Right cardiac atrium (tissue), 5 donors: Measurements from ENCODE around the gene MAN1A1. TPM values are rescaled to one million over a fixed set of nuclear protein-coding genes. Genes with fewer than 3 reads are reported as not detected.

Source experiments
- ATAC-seq, 2 donors: fragments of 200-7000 bp; cut with Tn5 transposase; one replicate each; pipeline versions ENCODE4 v1.8.0 to v1.9.1; 2020; ENCODE audit warnings: moderate library complexity in 2 of 2, mild to moderate bottlenecking in 1 of 2
- DNase-seq, 3 donors: peaks; one replicate each; pipeline ENCODE4 v3.0.0-alpha.2; 2020
- H3K27ac ChIP-seq: one replicate; pipeline ENCODE4 v1.5.1; 2013; ENCODE audit warnings: mild to moderate bottlenecking, low read length, control low read depth, moderate library complexity
- H3K27me3 ChIP-seq: one replicate; pipeline ENCODE4 v1.6.1; 2013; ENCODE audit not compliant: control insufficient read depth, insufficient read depth
- H3K4me1 ChIP-seq: one replicate; pipeline ENCODE4 v1.6.1; 2013; ENCODE audit warnings: low read length; ENCODE audit not compliant: control insufficient read depth, insufficient read depth
- H3K4me3 ChIP-seq: one replicate; pipeline ENCODE4 v1.5.1; 2013; ENCODE audit warnings: low read length, control low read depth
- H3K9me3 ChIP-seq: one replicate; pipeline ENCODE4 v1.6.1; 2013; ENCODE audit warnings: low read length; ENCODE audit not compliant: control insufficient read depth
- WGBS: extraction: QIAGEN DNeasy Blood & Tissue Kit; methylation state at CpG from one replicate; pipeline ENCODE4 v1.1.7; 2013; 5-methylcytosine and 5-hydroxymethylcytosine counted together
- intact Hi-C, 4 donors: fragments of 100-400 bp; cut with DNase I; formaldehyde crosslinking; loops; one replicate each; pipeline versions ENCODE4 v1.11.0 to v1.14.0; 2022 to 2023
- polyA plus RNA-seq: library from polyadenylated mRNA; stranded (reverse); fragments of 200-250 nt; gene quantifications from one replicate; pipeline ENCODE4 v1.2.3, GENCODE V29; 2013
- total RNA-seq, 4 donors: library from RNA; stranded (reverse); fragmentation: NEBNext Ultra II Directional; extraction: Animal tissue kit (Norgen Biotek cat#: 25700); gene quantifications; one replicate each; pipeline ENCODE4 v1.2.1, GENCODE V29; 2021
- donor health status: healthy with polysubstance abuse.
- donor health status: DM: no; HTN: yes; CAD: no.
- donor health status: DM: no; HTN: no; CAD: no.
- donor health status: DM: no; HTN: yes; CAD: no; lungs with severe emphysema.
- donor health status: DM: yes; HTN: yes; CAD: no.

The MAN1A1 gene
- total and polyA plus RNA-seq, 5 donors, result 11.6 to 29.7 (median 20.3) TPM

DNA sequence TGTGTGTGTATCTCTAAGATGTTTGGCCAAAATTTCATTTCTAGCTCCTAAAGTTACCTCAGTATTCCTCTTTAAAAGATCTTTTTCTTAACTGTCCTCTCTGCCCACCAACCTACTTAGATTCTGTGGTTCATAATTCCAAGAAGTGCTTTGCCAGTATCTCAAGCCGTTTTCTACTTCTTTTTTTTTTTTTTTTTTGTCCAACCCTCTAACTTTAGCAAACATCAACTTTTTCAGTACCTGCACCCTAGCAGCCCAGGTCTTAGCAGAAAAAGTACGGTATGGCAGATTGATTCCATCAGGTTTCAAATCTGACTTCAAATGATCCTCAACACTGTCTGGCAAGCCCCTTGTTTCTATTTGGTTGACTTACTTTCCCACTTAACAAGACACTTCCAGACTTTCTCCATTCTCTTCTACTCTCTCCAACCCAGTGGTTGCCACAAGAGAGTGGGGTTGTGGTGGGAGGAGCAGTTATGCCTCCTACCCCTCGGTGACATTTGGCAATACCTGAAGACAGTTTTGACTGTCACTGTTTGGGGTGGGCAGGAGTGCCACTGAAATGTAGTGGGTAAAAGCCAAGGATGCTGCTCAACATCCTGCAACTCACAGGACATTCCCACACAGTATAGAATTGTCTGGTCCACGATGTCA, 10.8 kb upstream of the MAN1A1 start:
- ATAC-seq (no peak), DNase-seq (no peak)
- Histone ChIP-seq H3K4me1 (no peaks in the 10 kb centered on the region), H3K27me3 (no peaks in the 10 kb centered on the region), H3K9me3 (no peaks in the 10 kb centered on the region), H3K4me3 (no peak overlapping the region), H3K27ac (no peak overlapping the region)
- 78% methylated on average over 4 of the region's 4 CpGs for WGBS
- intact Hi-C loops, result loop anchor here in 1 of 4 donors (10.0 kb wide), 1 partner anchor 144 kb away; no protein-coding TSS in a partner anchor

DNA sequence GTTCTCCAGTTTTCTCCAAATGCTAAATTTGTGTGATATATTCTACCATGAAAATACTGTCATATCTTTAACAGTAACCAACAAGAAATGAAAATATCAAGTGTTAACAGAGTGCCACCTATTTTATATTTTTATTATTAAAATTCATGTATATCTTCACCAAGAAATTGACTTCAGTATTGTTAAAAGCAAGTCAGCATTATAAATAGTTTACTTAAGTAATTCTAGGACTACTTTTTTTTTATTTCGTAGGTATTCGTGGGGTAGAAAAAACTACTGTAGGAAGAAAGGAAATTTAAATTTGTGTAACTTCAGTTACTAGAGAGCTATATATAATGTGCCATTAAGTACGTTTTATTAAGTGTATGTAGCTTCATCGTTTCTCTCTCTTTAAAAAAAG, 6.3 kb upstream of the MAN1A1 start:
- H3K27me3 ChIP-seq, result no peaks in the 10 kb centered on the region
- H3K4me3 ChIP-seq, result no peak overlapping the region
- H3K9me3 ChIP-seq, result no peaks in the 10 kb centered on the region
- no peak for DNase-seq
- H3K27ac ChIP-seq, result no peak overlapping the region
- H3K4me1 ChIP-seq, result no peaks in the 10 kb centered on the region
- whole genome bisulfite sequencing, result 92% methylated on average over 4 of the region's 4 CpGs
- intact Hi-C loops, result no loop called here
- ATAC-seq, result no peak

DNA sequence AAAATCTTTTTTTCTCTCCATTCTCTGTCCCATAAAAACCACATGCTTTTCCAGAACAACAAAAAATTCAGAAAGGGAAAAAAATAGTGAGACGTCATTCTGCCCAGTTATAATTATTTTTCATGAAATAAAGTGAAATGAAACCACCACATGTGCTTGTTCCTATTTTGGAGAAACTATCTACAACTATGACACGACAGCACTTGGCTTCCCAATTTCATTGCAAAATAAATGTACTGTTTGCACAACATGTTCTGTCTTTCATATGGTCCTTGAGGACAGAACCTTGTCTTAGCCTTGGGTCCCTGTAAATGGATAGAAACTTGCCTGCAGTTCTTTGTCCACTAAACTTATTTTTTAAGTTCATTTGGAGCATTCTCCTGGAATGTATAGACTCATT, 5.6 kb upstream of the MAN1A1 start:
- DNase-seq, result no peak
- H3K27ac ChIP-seq, result no peak overlapping the region
- no peaks in the 10 kb centered on the region for H3K9me3 ChIP-seq
- intact Hi-C loops, result no loop called here
- peak; percentile 73 to 85 for ATAC-seq
- no peaks in the 10 kb centered on the region for H3K27me3 ChIP-seq
- H3K4me1 ChIP-seq, result no peaks in the 10 kb centered on the region
- no peak overlapping the region for H3K4me3 ChIP-seq
- 60% methylated on average over 2 of the region's 2 CpGs for WGBS

DNA sequence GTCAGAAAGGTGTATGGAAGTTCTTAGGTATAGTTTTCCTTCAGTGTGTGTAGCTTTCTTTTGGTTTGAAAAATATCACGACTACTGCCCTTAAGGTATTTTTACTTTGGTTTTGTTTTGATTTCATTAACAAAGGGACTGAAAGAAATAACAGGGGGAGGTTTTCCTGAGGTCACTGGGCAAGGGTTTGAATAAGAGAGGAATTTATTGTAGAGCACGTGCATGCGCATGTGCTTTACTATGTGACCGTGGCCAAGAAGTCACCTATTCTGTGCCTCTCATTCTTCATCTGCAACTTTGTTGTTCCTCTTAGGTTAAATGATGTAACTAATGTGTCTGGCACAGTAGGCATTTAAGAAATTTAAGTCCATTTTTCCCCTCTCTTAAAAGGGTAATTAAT, 4.1 kb upstream of the MAN1A1 start:
- 79% methylated on average over 4 of the region's 4 CpGs for WGBS
- Histone ChIP-seq H3K27ac (no peak overlapping the region), H3K27me3 (no peaks in the 10 kb centered on the region), H3K9me3 (no peaks in the 10 kb centered on the region), H3K4me3 (no peak overlapping the region), H3K4me1 (no peaks in the 10 kb centered on the region)
- no peak for DNase-seq
- no peak for ATAC-seq
- intact Hi-C loops, result no loop called here

DNA sequence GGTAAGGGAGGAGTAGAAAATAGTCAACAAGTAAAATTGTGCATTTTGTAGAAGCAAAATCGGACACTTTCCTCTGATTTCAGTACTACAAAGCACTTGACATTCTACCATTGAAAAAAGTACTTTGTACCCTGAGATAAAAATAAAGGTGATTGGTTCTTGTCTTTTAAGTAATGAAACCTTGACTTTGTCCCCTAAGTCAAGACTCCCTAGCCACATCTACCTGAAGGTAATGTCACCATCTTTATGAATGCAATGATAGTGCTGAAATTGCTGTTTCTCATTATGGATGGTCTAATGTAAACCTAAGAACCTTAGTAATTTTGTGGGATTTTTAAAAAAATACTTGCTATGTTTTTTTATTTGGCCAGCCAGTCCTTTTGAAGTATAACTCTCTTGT, 2.4 kb upstream of the MAN1A1 start:
- Histone ChIP-seq H3K27me3 (no peaks in the 10 kb centered on the region), H3K4me1 (no peaks in the 10 kb centered on the region), H3K4me3 (no peak overlapping the region), H3K27ac (no peak overlapping the region), H3K9me3 (no peaks in the 10 kb centered on the region)
- DNase-seq, result no peak
- WGBS, result 93% methylated on average over 1 of the region's 1 CpG
- ATAC-seq, result no peak
- intact Hi-C loops, result no loop called here

DNA sequence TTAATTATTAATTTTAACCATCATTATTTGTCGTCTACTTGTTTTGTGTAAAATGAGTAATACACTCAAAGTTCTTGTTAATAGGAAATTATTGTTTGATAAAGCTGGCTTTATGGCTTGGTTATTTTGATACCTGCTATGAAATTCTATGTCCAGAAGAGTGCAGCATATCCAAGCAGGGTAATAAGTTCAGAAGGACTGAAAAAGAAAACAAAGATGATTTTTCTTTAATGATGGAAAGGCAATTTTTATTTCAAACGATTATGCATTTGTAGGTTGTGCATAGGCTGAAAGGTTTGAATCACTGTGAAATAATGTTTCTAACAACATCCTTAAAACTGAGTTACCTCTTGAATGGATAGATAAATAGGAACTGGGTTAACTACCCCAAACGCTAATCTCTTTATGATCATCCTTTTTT, 1.4 kb upstream of the MAN1A1 start:
- DNase-seq (no peak), ATAC-seq (no peak)
- Histone ChIP-seq H3K9me3 (no peaks in the 10 kb centered on the region), H3K4me3 (peak overlapping the region; percentile 81), H3K4me1 (no peaks in the 10 kb centered on the region), H3K27ac (no peak overlapping the region), H3K27me3 (no peaks in the 10 kb centered on the region)
- intact Hi-C loops, result no loop called here
- WGBS, result 27% methylated on average over 3 of the region's 3 CpGs

DNA sequence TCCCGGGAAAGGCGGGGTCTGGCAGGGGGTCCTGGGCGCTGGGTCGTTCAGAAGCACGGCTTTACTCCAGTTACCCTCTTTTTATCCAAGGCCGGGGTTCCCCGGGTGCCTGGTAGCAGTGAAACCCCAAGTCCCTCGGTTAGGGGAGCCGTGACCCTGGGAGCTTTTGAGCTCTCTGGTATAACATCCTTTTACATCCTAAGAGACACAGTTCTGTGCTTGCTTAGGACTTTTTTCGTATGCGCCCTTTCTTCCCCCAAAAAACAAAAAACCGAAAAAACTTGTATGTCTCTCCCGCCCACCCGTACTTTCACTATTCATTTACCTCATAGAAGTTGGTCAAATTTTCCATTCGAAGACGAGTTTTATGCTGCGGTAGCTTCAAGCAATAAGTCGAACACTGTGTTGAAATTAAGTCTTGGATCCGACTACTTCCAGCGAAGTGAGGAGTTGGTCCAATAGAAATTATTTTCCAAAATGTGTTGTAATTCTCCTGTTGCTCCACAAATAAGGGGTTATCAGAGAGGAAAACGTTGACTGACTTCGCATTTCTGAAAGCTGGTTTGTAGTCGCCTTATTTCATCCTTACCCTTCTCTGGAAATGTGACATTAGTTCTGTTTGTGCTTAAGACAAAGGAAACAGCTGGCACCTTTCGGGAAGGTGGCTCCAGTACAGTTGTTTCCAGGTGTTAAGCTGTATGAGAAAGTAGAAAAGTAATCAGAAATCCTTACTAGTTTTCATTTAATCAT, 816 bp upstream of the MAN1A1 start:
- Histone ChIP-seq H3K4me3 (peak overlapping the region; percentile 81), H3K9me3 (no peaks in the 10 kb centered on the region), H3K27ac (peak overlapping the region; percentile 92), H3K27me3 (no peaks in the 10 kb centered on the region), H3K4me1 (no peaks in the 10 kb centered on the region)
- no peak for DNase-seq
- under 1% methylated on average over 24 of the region's 24 CpGs for WGBS
- intact Hi-C loops, result no loop called here
- ATAC-seq, result peak; percentile 28 to 56

DNA sequence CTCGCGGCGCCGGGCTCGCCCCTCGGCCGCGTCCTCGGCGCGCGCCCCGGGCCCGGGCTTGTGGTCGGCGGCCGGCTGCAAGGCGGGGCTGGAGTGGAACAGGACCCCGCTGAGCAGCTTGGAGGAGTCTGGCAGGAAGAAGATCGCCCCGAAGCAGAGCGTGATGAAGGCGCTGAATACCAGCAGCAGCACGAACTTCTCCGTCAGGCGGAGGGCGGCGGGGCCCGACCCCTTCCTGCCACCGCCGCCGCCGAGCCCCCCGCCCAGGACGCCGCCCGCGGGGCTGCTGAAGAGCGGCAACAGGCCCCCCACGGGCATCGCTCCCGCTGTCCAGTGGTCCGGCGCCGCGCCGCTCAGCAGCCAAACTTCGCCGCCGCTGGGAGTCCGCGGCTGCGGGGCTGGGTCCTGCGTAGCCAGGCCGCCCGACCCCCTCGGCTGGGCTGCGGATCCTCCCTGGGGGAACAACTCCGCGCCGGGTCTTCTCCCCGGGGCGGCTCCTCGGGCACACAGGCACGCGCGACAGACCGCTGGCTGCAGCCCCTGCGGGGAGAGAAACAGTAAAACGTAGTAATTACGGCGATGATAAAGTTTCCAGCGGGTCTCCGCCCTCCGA, 707 bp downstream of the MAN1A1 start:
- Histone ChIP-seq H3K27me3 (no peaks in the 10 kb centered on the region), H3K9me3 (no peaks in the 10 kb centered on the region), H3K4me1 (no peaks in the 10 kb centered on the region), H3K27ac (peak overlapping the region; percentile 25), H3K4me3 (peak overlapping the region; percentile 81)
- intact Hi-C loops, result no loop called here
- WGBS, result under 1% methylated on average over 75 of the region's 75 CpGs
- peak; percentile 8 to 22 for ATAC-seq
- peak in 1 of 3 donors; percentile 69 for DNase-seq

DNA sequence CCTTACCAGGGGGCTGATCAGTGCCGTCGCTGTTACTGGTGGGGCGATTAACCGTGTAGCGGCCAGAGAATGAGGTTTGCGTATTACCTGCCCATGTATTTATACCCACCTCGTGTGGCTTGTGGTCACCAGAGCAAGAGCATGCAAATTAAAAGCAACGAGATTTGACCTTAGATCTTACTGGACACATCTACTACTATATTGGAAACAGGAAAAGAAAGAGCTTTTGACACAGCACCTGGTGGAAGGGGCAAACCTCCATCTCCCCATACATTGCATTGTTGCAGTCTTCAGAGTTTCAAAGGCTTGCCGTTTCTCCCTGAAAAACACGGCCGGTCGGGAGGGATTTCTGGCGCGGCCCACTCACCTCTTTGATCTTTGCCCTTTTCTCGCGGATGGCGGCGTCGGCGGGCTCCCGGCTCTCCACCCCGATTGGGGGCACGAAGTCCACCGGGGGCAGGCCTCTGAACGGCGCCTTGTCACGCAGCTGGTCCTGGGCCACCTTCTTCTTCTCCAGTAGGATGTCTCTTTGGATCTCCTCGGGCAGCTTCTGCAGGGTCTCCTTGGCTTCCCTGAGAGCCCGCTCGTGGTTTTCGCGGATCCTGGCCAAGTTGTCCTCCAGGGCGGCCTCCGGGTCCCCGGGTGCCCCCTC, 1.3 kb downstream of the MAN1A1 start:
- H3K4me3 ChIP-seq, result peak overlapping the region; percentile 81
- H3K4me1 ChIP-seq, result no peaks in the 10 kb centered on the region
- H3K9me3 ChIP-seq, result no peaks in the 10 kb centered on the region
- intact Hi-C loops, result no loop called here
- 5% methylated on average over 35 of the region's 35 CpGs for WGBS
- ATAC-seq (no peak), DNase-seq (peak; percentile 43 to 76 (median 71))
- peak overlapping the region; percentile 54 for H3K27ac ChIP-seq
- H3K27me3 ChIP-seq, result no peaks in the 10 kb centered on the region

DNA sequence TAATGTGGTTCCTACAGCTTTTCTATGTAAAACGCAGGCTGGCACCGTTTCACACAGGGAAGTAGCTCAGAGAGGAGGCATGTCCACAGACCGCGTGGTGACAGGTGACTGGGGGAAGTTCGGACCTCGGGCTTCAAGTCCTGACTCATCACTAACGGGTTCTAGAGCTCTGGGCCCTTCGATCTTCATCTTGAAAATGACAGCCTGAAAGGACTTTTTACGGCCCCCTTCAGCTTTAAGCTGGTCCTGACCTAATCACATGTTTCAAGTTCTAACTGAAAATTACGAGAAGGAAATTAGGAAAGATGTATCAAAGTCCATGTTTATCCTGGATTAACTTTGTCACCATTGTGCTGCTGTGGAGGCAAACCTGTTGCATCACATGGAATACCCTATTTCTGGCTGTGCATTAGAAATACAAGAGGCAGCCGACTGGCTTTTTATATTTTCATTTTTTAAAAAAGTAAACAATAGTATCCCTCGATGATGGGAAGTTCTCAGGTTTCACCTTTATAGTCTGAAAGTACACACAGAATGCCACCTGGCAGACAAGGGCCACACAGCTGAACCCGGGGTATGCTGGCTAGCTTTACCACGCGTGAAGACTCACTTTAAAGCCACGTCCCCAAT, 2.0 kb downstream of the MAN1A1 start:
- H3K27ac ChIP-seq, result peak overlapping the region; percentile 54
- H3K27me3 ChIP-seq, result no peaks in the 10 kb centered on the region
- H3K9me3 ChIP-seq, result no peaks in the 10 kb centered on the region
- WGBS, result 21% methylated on average over 16 of the region's 16 CpGs
- intact Hi-C loops, result no loop called here
- ATAC-seq (no peak), DNase-seq (peak in 2 of 3 donors; percentile 37 to 63)
- H3K4me1 ChIP-seq, result no peaks in the 10 kb centered on the region
- peak overlapping the region; percentile 81 for H3K4me3 ChIP-seq
